UCSD-AML1 (cell line): ENCODE measurements around the gene KPTN.

Source experiments
- DNase-seq: peaks from one replicate; lab custom pipeline; 2025; ENCODE audit not compliant: unreplicated experiment; lab: John Stamatoyannopoulos, UW

Gene KPTN

DNA sequence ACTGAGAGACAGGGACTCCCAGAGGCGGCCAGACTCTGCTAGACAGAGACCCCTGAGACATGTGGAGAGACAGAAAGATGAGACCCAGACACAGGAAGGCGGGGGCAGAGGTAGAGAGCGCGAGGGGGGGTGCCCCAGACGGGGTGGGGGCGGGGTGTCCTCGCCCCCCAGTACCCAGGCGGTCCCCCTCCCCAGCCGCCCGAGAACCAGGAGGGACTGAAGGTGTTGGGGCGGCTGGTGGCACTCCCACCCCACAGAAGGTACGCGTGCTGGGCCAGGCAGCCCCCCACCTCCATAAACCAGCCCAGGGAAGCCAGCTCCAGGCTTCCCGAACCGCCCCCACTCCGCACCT lies 12.7 kb downstream of the KPTN start:
- no peak for DNase-seq

DNA sequence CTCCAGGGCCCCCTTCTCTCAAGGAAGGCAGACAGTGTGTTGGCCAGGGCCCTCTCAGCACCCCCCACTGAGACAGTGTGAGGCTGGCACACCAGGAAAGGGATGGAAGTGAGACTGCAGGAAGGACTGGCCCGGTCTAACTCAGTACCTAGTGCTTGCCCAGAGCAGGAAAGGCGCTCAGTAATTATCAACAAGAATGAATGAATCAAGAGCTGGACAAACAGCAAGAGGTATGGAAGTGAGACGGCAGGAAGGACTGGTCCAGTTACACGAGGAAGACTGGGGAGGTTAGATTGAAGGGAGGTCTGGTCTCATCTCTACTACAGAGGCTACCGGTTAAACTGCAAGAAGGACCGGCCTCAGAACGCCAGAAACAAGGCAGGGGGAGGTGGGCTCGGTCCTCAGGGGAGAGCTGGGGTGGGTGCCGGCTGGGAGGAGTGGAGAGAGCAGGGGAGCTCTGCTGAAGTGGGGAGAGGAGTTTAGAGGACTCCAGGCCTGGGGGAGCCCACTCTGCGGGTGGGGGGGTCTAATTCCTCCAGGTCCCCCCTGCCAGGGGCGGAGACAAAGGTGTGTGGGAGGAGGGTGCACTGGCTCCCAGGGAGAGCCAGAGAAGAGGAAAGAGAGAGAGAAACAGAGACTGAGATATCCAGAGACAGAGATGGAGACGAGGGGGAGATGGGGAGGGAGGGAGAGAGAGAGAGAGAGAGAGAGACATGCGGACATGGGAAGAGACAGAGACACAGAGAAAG lies 13.4 kb downstream of the KPTN start:
- DNase-seq, result no peak

DNA sequence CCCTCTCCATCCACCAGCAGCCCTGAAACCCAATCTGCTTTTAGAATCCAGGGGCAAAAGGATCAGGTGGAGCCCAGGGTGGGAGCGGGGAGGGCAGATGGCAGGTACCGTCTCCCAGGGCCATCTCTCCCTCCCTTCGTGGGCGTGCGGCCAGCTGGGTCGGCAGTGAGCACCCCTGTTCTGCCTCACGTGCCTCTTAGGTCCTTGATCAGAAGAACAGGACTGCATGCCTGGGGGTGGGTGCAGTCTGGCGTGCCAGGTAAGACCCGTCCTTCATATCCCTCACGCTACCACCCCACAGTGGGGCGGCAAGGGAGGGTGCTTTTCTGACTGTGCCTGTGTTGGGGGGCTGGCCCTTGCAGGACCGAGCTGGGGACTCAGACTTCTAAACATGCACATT lies 14.3 kb downstream of the KPTN start:
- no peak for DNase-seq

DNA sequence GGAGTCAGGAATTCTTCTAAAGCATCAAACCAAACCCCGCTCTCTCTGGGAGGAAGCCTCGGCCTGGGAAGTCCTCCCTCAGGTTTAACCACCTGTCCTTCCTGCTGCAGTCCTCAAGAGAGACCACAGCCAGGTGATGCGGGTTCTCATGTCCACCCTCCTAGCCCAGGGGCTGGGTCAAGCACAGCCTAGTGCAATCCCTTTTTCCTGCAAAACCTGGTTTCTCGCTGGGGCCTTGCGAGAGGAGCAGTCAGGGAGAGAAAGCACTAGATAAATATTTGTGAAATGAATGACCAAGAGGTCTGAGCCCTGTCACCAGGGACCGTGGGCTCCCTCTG lies 14.7 kb downstream of the KPTN start:
- no peak for DNase-seq

DNA sequence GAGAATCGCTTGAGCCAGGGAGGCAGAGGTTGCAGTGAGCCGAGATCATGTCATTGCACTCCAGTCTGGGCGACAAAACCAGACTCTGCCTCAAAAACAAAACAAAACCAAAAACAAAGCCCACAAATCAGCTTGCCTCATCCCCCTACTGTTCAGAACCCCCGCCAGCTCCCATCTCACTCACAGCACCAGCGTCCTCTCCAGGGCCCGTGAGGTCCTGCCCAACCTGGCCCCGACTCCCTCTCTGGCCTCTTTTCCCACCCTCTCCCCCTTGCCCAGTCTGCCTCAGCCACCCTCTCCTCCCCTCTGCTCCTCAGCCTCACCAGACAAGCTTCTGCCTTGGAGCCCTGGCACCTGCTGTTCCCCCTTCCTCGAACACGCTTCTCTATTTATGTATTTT lies 16.1 kb downstream of the KPTN start:
- DNase-seq, result no peak

DNA sequence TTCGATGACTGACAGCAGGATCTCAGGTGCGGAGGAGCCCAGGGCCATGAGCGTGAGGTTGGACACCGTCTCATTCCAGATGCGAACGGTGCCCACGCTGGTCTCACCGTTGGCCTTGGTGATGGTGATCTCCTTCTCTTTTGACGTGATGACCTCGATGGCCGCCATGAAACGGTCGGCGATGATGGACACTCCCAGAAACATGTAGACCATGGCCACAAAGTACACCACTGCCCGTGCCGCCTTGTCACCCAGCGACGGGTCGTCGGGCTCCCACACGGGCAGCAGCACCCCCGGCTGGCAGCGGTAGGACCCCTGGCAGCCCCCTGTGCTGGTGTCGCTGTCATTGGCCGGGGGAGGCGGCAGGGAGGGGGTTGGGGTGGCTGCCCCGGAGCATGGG lies 18.1 kb downstream of the KPTN start:
- no peak for DNase-seq

DNA sequence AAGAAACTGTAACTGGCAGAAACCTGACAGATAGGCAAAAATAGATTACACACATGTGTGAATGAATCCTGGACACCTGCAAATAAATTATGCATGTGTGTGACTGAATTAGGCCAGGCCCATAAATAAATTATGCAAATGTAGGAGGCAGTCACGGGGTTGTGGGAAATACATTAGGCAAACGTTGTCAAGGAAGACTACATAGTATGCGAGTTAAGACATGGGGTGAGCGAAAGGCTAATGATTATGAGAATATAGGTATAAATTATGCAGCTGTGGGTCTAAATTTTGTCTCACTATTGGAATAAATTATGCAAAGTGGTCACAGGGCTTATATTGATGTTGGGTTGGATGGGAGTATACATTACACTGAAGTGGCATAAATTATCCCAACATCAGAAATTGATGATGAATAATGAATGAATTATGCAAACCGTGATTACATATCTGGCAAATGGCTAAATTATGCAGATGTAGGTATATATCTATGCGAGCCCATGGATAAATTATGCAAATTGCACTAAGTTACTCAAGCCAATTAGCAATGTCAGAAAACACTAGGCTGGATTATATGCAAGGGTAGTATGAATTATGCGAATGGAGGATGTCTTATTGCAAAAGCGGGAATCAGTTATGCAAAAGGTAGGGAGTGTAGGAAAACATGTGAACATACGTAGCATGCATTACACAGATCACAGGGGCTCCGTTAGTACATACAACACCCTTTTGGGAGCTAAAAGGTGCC lies 19.2 kb downstream of the KPTN start:
- no peak for DNase-seq

DNA sequence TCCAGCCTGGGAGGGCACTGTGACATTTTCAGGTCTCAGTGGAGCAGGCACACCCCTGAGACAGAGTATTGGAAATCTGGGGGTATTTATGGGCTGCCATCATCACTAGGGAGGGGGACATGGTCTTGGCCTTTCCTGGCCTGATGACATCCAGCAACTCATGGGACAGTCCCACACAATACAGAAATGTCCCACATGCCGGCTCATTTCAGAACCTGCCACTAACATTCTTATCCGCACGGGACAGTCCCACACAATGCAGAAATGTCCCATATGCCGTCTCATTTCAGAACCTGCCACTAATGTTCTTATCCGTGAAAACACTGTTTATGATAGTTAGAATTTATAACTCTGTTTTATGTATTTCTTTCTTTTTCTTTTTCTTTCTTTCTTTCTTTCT lies 22.1 kb downstream of the KPTN start:
- no peak for DNase-seq

DNA sequence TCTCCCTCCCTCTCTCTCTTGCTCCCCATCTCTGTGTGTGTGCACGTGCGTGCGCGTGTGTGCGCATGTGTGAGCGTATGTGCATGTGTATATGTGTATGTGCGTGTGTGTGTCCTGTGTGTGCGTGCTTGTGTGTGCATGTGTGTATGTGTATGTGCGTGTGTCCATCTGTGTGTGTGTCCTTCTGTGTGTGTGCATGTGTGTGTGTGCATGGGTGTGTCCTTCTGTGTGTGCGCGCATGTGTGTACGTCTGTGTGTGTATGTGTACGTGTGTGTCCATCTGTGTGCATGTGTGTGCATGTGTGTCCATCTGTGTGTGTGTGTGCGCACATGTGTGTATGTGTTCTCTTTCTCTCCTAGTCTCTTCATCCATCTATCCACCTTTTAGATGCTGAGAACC lies 24.5 kb downstream of the KPTN start:
- no peak for DNase-seq

DNA sequence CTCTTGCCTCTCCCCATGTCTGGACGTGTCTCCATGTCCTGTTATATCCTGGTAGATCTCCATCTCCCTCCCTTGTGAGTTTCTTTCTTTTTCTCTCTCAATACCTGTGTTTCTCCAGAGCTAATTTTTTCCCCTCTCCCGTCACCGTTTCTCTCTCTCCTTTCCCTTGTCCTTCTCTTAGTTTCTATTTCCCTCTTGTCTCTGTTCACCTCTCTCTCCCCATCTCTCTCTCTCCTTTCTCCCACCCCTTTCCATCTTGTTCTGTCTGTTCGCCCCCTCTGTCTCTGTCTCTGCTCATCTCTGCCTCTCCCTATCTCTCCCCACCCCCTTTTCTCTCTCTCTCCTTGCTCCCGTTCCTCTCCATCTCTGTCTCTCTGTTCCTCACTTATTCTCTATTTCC lies 25.3 kb downstream of the KPTN start:
- no peak for DNase-seq

DNA sequence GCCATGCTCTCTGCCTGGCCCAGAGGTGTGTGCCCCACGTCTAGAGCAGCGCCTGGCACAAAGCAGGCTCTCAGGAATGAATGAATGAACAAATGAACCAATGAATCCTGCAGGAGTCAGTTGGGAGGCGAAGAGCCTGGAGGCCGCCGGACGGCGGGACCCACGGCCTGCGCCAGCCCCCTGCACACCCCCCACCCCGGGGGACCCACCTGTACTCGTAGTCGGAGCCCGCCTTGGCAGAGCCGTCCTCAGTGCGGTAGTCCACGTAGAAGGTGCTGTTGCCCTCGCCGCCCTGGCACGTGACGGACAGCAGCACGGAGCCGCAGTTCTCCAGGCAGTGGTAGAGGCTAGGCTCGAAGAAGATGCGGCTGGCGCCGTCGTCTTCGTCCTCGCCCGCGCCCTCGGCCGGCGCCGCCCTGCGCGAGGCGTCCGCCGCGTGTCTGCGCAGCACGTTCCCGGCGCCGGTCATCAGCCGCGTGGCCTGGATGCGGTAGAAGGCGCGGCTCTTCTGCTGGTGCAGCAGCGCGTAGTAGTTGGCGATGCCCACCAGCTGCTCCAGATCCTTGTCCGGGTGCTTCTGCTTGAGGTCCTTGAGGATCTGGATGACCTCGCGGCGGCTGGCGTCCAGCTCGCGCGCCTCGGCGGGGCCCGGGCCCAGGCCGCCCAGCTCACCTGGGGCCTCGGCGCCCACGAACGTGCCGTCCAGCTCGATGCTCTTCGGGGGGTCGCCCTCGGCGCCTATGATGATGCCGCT lies 27.1 kb downstream of the KPTN start:
- DNase-seq, result no peak

DNA sequence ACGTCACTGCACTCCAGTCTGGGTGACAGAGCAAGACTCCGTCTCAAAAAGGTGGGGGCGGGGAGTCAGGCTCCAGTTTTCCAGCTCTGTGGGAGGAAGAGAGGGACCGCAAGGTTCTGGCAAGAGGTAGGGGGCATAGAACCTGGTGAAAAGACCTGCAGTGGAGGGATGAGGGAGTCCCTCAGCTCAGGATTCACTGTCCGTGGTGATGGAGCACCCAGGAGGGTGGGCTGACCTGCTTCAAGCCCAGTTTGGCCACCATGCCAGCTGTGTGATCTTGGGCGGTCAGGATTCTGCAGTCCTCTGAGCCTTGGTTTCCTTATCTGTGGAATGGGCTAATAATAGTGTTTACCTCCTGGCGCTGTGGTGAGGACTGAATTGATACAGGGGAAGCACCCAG lies 33.5 kb downstream of the KPTN start:
- DNase-seq, result no peak

DNA sequence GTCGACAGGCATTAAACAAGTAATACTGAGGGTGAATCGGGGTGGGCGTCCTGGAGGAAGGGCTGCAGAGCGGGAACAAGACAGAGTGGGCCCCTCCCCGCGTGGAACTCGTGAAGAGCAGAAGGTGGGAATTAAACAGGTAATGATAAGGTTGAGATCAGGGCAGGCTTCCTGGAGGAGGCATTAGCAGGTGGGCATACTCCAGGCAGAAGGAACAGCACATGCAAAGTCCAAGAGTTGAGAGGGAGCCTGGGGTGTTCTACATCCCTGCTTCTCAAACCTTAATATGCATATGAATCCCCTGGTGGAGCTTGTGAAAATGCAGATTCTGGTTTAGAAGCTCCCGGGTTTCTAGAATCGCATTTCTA lies 35.7 kb downstream of the KPTN start:
- no peak for DNase-seq

DNA sequence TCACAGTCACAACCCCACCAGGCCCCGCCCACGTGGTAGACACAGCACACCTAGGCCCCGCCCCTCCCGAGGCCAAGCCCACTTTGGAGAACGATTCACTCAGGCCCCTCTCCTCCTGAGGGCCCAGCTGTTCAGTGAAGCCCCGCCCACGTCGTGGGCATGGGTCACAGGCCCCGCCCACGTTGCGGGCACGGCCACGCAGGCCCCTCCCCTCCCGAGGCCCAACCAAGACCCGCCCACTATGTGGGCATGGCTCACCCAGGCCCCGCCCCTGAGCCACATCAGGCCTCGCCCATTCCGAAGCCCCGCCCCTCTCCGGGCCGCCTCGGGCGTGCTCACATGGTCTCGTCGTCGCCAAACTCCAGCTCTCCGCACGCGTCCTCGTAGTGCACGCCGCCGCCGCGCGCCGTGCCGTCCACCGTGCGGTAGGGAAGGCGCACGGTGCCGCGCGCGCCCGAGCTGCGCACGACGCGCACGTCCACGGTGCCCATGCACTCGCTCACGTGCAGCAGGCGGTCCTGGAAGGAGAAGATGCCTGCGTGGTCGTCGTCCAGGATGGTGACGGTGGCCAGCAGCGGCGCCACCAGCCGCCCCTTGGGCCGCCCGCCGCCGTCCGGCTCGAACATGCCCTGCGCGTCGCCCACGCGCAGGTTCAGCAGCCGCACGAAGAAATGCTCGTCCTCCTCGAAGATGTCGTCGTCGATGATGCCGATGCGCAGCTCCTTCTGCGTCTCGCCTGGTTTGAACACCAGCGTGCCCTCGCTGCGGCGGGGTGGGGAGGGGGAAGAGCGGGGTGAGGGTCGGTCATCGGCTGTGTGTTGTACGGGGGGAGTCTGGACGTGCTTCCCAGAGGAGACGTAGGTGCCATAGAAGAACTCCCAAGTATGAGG lies 36.3 kb downstream of the KPTN start:
- peak; percentile 46 for DNase-seq

DNA sequence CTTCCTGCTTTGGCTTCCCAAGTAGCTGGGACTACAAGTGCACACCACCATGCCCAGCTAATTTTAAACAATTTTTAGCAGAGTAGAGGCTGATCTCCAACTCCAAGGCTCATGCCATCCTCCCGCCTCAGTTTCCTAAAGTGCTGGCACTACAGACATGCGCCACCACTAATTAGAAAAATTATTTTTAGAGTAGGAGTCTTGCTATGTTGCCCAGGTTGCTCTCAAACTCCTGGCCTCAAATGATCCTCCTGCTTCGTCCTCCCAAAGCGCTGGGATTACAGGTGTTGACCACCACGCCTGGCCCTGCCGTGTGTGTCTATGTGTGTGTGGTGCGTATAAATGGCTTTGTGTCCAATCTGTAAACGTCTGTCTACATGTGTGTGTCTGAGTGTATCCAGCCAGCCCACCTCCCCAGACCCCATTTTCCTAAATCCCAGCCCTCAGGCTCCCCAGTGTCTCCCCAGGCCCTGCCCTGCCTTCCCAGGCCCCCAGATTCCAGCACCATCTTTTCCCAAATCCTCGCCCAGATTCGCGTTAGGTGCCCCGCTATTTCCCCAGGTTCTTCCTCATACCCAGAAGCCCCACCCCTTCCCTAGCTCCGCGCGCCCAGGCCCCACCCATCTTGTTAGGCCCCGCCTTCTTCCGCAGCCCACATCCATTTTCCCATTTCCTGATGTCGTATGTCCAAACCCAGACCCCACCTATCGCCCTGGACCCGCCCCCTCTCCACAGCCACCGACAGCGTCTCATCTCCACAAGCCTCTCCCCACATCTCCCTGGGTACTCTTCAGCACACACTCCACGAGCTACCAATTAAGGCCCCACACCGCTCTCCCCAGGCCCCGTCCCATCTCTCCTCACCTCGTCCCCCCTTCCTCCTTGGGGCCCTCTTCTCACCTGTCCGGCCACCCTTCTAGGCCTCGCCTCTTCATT lies 37.2 kb downstream of the KPTN start:
- DNase-seq, result peak; percentile 65

DNA sequence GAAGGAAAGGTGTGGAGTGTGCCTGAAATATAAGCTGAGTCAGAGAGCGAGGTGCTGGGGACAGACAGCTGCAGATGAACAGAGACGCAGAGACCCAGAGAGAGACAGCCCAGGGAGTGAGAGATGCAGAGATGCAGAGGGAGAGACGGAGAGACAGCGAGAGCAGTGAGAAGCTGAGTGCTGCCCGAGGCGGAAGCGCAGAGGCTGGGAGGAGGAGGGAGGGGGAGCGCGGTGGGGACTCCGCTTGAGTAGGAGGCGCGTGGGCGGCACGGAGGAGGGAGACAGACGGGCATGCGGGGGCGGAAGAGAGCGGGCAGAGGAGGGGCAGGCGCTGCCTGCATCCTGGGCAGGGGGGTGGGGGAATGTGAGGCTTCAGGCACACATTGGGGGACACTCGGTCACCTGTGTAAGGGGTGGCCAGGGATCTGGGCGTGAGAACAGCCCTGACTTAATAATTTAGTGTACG lies 38.0 kb downstream of the KPTN start:
- DNase-seq, result peak; percentile 84

DNA sequence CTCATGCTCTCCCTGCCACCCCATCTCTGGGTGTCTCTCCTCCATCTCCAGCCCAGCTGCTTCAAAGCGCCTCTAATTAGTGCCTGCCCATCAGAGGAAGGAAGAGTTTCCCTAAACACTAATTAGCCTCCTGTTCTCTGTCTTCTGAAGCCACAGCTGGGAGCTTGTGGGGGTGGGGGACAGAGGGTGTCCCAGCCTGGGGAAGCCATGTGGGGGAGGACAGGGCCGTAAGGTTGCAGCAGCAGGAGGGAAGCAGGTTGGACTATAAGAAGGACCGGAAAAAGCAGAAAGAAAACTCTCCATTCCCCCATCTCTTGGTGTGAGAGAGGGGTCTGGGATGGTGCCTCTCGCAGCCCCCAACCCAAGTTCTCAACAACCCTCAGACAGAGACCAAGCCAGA lies 38.5 kb downstream of the KPTN start:
- no peak for DNase-seq

DNA sequence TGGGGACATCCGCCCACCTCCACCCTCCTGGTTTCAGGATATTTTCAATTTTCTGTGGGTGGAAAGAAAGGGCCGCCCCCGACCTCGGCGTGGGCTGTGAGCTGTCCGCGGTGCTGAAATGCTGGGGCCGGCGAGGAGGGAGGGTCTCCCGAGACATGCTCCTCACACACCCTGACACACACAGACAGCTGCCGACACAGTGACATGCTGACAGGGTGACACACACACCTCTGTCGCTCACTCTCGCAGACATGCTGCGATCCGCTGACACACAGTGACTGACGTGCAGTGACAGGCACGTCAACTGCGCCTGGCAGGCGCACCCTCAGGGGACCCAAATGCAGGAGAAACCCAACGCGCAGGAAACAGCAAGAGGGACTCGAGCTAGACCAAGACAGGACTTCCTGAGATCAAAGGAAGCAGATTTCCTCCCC lies 39.6 kb downstream of the KPTN start:
- DNase-seq, result peak; percentile 73

DNA sequence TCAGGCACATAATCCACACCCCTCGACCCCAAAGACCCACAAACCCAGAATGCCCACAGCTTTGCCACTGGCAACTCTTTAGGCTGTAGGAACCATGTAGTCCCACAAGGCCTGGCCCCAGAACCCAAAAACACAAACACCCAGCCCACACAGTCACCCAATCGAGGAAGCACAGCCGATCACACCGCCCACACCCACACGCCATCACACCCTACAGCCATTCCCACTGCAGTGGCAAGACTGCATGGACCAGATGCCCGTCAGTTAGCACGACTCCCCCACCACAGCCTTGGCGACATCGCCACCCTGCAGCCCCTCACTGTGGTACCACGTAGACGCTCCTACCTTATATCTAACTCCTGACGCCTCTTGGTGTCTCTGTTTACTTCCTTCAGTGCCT lies 40.7 kb downstream of the KPTN start:
- no peak for DNase-seq

DNA sequence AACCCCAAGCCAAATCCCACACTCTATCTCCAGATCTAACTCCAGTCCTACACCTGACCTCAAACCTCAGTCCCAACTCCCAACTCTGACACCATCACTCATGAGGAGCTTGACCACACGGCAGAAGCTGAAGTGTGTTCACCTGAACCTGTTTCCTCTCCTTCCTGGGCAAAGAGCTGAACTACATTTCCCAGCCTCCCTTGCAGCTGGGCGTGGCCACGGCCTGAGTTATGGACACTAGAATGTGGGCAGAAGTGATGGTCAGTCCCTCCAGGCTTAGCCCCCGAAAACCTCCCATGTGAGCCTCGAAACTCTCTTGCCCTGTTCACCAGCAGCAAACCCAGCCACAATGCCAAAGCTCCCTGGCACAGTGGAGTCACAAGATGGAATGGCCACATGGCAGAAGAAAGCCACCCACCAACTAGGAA lies 45.2 kb downstream of the KPTN start:
- no peak for DNase-seq
